HL-60 (cell line): ENCODE data around the gene GALK2.

Source experiments
- GABPA ChIP-seq: IDR thresholded peaks from 2 replicates; pipeline ENCODE4 v1.6.1; 2012; ENCODE audit warnings: low read depth
- POLR2AphosphoS5 ChIP-seq: IDR thresholded peaks from 2 replicates; pipeline ENCODE4 v1.6.1; 2012; ENCODE audit warnings: low read depth
- TF ChIP-seq, protein P1 (sequence below): IDR thresholded peaks from one replicate; pipeline ENCODE4 v1.5.1; 2011; ENCODE audit warnings: low read length, control low read depth, inconsistent platforms; ENCODE audit not compliant: insufficient read depth

DNA sequence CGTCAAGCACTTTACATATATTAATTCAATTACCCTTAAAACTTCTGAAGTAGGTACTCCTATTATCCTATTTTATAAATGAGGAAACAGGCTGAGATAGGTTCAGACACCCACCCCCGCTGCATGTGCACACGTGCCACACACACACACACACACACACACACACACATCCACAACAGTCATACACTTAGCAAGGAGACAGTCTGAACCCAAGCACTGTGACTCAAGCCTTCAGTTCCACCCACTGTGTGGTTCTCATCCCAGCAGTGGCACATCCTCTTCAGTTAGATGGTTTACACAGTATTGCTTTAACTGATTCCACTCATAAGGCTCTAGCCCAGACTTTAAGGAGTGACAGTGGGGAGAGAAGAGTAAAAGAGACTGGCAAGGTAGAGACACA is 161.9 kb downstream of the GALK2 start:
- TF ChIP-seq, protein P1, sequence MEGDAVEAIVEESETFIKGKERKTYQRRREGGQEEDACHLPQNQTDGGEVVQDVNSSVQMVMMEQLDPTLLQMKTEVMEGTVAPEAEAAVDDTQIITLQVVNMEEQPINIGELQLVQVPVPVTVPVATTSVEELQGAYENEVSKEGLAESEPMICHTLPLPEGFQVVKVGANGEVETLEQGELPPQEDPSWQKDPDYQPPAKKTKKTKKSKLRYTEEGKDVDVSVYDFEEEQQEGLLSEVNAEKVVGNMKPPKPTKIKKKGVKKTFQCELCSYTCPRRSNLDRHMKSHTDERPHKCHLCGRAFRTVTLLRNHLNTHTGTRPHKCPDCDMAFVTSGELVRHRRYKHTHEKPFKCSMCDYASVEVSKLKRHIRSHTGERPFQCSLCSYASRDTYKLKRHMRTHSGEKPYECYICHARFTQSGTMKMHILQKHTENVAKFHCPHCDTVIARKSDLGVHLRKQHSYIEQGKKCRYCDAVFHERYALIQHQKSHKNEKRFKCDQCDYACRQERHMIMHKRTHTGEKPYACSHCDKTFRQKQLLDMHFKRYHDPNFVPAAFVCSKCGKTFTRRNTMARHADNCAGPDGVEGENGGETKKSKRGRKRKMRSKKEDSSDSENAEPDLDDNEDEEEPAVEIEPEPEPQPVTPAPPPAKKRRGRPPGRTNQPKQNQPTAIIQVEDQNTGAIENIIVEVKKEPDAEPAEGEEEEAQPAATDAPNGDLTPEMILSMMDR, result no peak
- no peak for TF ChIP-seq POLR2AphosphoS5
- TF ChIP-seq GABPA, result no peak
